ENCODE measurements around the gene UTS2R.

The UTS2R gene

DNA sequence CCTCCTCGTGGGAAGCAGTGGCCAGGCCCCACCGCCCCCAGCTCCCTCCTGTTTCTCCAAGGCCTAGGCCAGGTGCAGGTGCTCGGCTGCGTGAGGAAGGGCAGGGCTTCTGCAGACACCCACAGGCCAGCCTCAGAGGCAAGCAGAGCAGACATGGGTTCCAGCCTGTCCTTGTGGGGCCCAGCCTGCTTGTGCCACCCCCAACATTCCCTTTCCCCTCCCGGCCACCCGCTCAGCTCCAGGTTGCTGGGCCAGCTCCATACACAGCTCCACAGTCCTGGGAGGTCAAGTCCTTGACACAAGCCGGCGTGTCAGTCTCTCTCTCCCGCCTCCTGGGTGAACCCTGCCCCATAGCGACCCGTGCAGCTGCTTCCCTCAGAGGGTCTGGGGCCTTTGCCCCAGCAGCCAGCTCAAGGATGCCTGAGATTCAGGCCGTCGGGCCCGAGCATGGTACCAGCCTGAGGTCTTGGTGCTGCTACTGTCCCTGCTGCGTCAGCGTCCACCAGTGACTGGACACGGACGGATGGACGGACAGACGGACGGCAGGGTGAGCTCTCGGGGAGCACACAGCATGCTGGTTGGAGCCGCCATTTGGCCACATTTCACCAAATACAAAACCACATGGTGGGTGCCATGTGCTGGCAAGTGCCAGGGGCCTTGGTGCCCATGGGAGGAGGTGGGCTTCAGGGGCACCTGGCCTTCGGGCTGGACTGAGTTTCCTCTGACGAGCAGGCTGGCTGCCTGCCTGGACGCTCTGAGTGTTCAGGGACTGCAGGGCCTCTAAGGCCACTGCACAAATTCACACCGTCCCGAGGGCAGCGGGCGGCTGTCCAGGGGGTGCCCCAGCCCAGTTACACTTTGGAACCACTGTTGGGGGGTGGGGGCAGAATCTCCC is 46.0 kb upstream of the UTS2R start:
- no peak for DNase-seq (ENCODE audit: low read depth)
- H3K4me3 ChIP-seq (ENCODE audit: low read depth, low read length): no peak overlapping the region
- TF ChIP-seq, protein P1, sequence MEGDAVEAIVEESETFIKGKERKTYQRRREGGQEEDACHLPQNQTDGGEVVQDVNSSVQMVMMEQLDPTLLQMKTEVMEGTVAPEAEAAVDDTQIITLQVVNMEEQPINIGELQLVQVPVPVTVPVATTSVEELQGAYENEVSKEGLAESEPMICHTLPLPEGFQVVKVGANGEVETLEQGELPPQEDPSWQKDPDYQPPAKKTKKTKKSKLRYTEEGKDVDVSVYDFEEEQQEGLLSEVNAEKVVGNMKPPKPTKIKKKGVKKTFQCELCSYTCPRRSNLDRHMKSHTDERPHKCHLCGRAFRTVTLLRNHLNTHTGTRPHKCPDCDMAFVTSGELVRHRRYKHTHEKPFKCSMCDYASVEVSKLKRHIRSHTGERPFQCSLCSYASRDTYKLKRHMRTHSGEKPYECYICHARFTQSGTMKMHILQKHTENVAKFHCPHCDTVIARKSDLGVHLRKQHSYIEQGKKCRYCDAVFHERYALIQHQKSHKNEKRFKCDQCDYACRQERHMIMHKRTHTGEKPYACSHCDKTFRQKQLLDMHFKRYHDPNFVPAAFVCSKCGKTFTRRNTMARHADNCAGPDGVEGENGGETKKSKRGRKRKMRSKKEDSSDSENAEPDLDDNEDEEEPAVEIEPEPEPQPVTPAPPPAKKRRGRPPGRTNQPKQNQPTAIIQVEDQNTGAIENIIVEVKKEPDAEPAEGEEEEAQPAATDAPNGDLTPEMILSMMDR (IDR thresholded peaks at IDR 0.05; ENCODE audit: low read depth, low read length, missing control alignments): no peak

DNA sequence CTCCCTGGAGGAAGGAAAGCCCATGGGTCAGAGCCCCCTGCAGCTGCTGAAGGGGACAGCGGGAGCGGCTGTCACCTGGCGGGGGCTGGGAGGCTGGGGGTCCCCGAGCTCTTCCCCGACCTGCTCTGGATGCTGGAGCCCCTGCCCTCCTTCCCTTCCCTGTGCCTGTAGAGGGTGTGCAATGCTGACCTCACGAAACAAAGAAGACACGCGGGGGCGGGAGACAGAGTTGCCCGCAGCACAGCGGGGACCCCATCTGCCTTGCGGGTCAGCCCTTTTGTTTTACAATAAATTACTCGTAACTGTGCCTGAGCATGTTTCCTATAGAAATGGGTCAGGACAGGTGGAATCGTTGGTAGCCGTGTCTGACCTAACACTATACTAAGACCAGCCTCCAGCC is 44.3 kb upstream of the UTS2R start:
- H3K4me3 ChIP-seq (ENCODE audit: low read depth, low read length): no peak overlapping the region
- no peak for DNase-seq (ENCODE audit: low read depth)
- TF ChIP-seq, protein P1 (IDR thresholded peaks at IDR 0.05; ENCODE audit: low read depth, low read length, missing control alignments): no peak

DNA sequence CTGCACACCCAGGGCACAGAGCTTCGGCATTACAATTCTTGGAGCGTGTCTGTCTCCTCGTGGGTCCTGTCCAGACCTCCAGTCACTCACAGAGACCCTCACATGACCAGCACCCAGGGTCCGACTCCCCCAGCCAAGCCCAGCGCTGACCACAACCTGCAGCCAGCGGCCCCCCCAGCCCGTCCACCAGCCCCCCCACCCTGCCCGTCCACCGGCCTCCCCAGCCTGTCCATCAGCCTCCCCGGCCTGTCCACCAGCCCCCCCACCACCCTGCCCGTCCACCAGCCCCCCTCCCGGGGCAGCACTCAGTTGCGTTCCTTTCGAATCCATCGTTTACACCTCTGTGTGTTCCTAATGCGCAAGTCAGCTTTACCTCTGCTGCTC is 43.8 kb upstream of the UTS2R start:
- no peak for DNase-seq (ENCODE audit: low read depth)
- TF ChIP-seq, protein P1 (IDR thresholded peaks at IDR 0.05; ENCODE audit: low read depth, low read length, missing control alignments): no peak
- H3K4me3 ChIP-seq (ENCODE audit: low read depth, low read length): no peak overlapping the region

DNA sequence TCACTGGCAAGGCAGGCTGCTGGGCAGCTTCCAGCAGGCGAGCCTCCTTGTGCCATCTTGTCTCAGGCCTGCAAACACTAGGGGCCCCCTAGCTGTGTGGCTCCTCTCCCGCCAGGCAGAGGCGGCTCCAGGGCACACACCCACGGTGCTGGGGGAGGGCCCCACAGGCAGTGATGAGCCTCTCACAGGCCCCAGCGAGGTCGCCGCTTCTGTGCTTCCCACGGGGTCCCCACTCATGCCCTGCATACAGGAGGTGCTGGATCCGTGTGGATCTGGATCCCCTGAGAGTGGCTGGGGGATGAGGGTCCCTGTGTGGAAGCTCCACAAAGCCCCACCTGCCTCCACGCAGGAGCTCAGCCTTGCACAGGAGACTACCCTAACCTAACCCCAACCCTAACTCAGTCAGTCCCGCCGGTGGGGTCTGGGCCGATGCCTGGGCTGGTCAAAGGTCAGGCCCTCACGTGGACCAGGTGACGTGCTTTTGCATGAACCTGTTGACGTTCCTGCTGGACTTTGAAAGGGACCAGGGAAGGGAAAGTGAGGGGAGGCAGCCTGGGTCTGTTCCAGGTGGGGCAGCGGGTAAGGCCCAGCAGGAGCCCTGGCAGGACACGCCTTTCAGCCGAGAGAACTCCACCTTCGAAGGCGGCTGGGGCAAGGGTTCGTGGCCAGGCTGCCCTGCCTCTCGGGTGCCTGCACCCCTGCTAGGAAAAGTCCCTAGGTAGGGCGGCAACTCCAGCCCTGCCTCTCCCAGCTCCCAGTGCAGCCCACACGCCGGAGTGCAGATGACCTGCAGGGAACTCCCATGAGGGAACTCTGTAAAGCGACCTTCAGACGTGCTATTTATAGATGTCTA is 43.2 kb upstream of the UTS2R start:
- TF ChIP-seq, protein P1 (IDR thresholded peaks at IDR 0.05; ENCODE audit: low read depth, low read length, missing control alignments): no peak
- no peak for DNase-seq (ENCODE audit: low read depth)
- H3K4me3 ChIP-seq (ENCODE audit: low read depth, low read length): no peak overlapping the region

DNA sequence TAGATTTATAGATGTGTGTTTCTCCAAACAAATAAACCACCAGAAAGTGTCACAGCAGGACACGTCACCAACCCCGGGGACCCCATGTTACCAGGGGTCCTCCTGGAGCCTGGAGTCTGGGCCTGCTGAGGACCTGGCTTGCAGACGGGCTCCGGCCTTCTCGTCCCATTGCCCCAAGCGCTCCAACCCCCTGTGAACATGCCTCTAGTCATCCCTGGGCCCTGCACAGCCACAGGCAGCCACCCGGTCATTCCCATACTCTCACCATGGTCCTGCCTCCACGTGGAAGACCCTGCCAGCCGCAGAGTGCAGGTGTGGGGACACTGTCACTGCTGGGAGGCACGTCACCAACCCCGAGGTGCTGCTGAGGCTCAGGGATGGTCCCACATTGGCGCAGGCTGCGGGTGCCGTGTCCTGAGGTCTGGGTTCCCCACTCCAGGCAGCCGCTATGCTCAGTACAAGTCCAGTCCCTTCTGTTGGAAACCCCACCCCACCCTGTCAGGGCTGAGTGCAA is 42.5 kb upstream of the UTS2R start:
- no peak overlapping the region for H3K4me3 ChIP-seq (ENCODE audit: low read depth, low read length)
- no peak for DNase-seq (ENCODE audit: low read depth)
- TF ChIP-seq, protein P1 (IDR thresholded peaks at IDR 0.05; ENCODE audit: low read depth, low read length, missing control alignments): no peak

DNA sequence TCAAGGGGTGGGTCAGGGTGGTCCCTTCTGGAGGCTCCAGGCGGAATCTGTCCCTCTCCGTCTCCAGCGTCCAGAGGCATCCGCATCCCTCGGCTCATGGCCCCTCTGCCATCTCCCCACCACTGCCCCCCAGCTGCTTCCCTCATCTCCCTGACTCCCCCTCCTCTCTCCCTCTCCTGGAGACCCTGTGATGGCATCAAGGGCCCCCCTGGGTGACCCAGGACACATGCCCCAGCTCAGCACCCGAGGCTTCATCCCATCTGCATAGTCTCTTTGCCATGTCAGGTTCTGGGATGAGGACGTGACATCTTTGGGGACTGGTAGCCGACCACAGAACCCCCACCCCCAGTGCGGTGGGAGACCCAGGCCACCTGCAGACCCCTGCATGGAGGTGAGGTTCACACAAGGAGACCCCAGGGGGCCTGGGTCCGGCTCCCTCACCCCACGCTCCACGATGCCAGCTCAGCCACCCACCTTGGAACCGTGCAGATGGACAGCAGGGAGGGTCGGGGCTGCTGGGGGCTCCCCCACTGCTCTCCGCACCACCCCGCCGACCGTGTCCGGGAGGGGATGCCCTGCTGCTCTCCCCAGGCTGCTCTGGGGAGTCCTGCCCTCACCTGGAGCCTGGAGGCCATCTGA is 41.8 kb upstream of the UTS2R start:
- TF ChIP-seq, protein P1 (IDR thresholded peaks at IDR 0.05; ENCODE audit: low read depth, low read length, missing control alignments): no peak
- no peak for DNase-seq (ENCODE audit: low read depth)
- H3K4me3 ChIP-seq (ENCODE audit: low read depth, low read length): no peak overlapping the region
